ENCODE measurements around the gene TAOK1.

The TAOK1 gene

DNA sequence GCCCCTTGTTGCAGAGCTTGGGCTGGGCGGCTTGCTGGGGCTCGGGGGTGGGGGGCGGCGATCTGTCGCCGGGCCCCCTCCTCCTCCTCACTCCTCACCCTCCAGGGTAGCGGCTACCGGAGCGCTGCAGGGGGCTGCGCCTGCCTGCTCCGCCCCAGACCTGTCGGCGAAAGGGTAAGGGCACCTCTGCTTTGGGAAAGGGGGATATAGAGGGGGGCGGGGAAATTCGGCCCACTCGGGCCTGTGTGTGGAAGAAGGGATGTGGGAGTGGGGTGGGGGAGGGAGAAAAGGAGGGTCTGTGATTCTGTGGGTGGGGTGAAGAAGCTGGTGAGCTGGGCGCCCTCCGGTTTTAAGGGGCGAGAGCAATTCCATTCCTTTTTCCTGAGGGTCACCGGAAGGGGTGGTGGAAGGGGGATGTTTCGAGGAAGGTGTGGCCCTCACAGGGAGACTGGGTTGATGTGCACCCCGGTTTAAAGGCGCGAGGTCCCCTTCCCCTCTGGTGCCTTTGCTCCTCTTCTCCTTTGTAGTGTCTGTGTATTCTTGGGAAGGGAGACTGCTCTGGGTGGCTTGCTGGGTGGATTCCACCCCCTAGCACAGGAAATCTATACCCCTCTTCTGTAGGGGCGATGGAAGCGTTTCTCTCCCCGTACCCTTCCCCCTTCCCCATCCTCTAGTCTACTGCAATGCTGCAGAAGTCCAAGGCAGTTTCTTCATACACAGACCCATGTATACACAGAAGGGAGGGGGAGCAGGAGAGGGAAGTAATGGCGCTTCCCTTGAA lies 878 bp downstream of the TAOK1 start:
- peak overlapping the region; percentile 68 for H3K4me3 ChIP-seq (replicated peaks; ENCODE audit: low read depth, low read length)
- DNase-seq (ENCODE audit: low read depth), result peak; percentile 49

DNA sequence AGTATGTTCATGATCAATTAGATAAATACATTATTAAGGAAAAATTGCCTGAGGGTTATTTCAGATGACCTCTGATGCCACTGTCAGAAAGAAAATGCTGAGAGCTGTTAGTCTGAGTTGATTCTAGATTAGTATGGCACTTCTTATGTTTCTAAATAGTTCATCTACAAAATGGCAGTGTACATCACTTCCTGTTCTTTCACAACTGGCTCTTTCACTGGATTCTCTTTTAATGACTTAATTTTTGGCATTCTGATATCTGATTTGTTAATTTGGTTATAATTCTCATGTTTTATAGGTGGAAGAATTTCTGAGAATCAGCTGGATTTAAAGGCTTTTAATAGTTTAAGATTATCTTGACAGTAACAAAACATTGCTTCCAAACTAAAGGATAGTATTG lies 3.3 kb downstream of the TAOK1 start:
- H3K4me3 ChIP-seq (replicated peaks; ENCODE audit: low read depth, low read length), result no peak overlapping the region
- TF ChIP-seq, protein P1, sequence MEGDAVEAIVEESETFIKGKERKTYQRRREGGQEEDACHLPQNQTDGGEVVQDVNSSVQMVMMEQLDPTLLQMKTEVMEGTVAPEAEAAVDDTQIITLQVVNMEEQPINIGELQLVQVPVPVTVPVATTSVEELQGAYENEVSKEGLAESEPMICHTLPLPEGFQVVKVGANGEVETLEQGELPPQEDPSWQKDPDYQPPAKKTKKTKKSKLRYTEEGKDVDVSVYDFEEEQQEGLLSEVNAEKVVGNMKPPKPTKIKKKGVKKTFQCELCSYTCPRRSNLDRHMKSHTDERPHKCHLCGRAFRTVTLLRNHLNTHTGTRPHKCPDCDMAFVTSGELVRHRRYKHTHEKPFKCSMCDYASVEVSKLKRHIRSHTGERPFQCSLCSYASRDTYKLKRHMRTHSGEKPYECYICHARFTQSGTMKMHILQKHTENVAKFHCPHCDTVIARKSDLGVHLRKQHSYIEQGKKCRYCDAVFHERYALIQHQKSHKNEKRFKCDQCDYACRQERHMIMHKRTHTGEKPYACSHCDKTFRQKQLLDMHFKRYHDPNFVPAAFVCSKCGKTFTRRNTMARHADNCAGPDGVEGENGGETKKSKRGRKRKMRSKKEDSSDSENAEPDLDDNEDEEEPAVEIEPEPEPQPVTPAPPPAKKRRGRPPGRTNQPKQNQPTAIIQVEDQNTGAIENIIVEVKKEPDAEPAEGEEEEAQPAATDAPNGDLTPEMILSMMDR (IDR thresholded peaks at IDR 0.05; ENCODE audit: low read length, missing control alignments), result no peak
- peak; percentile 67 for DNase-seq (ENCODE audit: low read depth)

More for the DNA sequence above, 878 bp downstream of the TAOK1 start:
- TF ChIP-seq, protein P1 (IDR thresholded peaks at IDR 0.05; ENCODE audit: low read length, missing control alignments), result no peak

DNA sequence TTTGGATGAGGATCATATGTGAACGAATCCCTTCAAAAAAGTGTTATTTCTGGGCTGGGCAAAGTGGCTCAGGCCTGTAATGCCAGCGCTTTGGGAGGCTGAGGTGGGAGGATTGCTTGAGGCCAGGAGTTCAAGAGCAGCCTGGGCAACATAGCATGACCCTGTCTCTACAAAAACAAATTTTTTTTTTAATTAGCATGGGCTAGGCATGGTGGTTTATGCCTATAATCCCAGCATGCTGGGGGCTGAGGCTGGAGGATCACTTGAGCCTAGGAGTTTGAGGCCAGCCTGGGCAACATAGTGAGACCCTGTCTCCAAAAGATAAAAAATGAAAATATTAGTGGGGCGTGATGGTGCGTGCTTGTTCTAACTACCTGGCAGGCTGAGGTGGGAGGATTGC lies 4.6 kb downstream of the TAOK1 start:
- no peak overlapping the region for H3K4me3 ChIP-seq (replicated peaks; ENCODE audit: low read depth, low read length)
- TF ChIP-seq, protein P1 (IDR thresholded peaks at IDR 0.05; ENCODE audit: low read length, missing control alignments), result no peak
- DNase-seq (ENCODE audit: low read depth), result no peak

DNA sequence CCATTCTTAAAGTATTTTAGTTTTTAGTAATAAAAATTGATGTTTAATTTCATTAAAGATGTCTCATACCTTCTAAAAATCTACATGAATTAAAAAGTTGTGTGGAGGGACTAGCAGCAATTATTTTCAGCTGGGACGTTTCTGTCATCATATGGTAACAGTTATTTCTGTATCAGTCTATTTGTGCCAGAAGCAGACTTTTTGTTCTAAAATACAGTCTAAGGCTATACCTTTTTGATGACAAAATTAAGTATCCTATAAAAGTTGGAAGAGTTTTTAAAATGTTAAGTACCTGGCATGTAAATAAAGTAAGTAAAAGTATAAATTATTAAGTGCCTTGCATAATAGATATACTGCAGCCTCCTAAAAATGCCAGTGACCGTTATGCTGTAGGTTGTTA lies 5.9 kb downstream of the TAOK1 start:
- no peak for DNase-seq (ENCODE audit: low read depth)
- no peak overlapping the region for H3K4me3 ChIP-seq (replicated peaks; ENCODE audit: low read depth, low read length)

DNA sequence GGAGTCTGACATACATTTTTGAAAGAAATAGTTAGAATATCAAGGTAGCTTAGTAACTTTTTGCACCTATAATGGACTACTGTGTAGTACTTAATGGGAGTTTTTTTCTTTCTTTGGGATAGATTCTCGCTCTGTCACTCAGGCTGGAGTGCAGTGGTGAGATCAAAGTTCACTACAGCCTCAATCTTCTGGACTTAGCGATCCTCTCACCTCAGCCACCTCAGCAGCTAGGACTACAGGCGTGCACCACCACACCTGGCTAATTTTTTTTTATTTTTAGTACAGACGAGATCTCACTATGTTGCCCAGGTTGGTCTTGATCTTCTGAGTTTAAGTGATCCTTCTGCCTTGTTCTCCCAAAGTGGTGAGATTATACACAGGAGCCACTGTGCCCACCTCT lies 9.5 kb downstream of the TAOK1 start:
- H3K4me3 ChIP-seq (replicated peaks; ENCODE audit: low read depth, low read length), result no peak overlapping the region
- TF ChIP-seq, protein P1 (IDR thresholded peaks at IDR 0.05; ENCODE audit: low read length, missing control alignments), result no peak
- no peak for DNase-seq (ENCODE audit: low read depth)

More for the DNA sequence above, 5.9 kb downstream of the TAOK1 start:
- TF ChIP-seq, protein P1 (IDR thresholded peaks at IDR 0.05; ENCODE audit: low read length, missing control alignments), result no peak

DNA sequence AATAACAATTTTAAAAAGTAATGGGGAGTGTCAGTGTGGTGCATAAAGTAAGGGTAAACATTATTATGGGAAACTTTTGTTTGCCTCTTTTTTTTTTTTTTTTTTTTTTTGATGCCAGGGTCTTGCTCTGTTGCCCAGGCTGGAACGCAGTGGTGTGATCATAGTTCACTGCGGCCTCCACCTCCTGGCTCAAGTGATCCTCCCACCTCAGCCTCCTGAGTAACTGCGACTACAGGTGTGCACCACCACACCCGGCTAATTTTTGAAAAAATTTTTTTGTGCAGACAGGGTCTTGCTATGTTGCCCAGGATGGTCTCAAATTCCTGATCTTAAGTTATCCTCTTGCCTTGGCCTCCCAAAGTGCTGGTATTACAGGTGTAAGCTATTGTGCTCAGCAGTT lies 10.7 kb downstream of the TAOK1 start:
- TF ChIP-seq, protein P1 (IDR thresholded peaks at IDR 0.05; ENCODE audit: low read length, missing control alignments), result no peak
- no peak for DNase-seq (ENCODE audit: low read depth)
- H3K4me3 ChIP-seq (replicated peaks; ENCODE audit: low read depth, low read length), result no peak overlapping the region

DNA sequence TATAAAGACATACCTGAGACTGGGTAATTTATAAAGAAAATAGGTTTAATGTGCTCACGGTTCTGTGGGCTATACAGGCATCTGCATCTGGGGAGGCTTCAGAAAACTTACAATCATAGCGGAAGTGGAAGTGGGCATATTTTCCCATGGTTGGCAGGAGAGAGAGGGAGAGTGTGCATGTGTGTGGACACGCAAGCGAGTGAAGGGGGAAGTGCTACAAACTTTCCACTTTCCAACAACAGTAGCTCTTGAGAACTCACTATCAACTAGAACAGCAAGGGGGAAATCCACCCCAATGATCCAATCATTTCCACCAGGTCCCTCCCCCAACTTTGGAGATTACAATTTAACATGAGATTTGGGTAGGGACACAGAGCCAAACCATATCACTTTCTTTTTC lies 11.1 kb downstream of the TAOK1 start:
- no peak overlapping the region for H3K4me3 ChIP-seq (replicated peaks; ENCODE audit: low read depth, low read length)
- TF ChIP-seq, protein P1 (IDR thresholded peaks at IDR 0.05; ENCODE audit: low read length, missing control alignments), result no peak
- DNase-seq (ENCODE audit: low read depth), result no peak

All from fibroblast of pulmonary artery (primary cell).